Measurements from ENCODE around the gene RAB14. TPM values are rescaled to one million over a fixed set of nuclear protein-coding genes. Genes with fewer than 3 reads are reported as not detected.

RAB14 gene
- total and polyA plus RNA-seq, 2 experiments from 2014 or later, result 22.8 to 31.0 TPM

DNA sequence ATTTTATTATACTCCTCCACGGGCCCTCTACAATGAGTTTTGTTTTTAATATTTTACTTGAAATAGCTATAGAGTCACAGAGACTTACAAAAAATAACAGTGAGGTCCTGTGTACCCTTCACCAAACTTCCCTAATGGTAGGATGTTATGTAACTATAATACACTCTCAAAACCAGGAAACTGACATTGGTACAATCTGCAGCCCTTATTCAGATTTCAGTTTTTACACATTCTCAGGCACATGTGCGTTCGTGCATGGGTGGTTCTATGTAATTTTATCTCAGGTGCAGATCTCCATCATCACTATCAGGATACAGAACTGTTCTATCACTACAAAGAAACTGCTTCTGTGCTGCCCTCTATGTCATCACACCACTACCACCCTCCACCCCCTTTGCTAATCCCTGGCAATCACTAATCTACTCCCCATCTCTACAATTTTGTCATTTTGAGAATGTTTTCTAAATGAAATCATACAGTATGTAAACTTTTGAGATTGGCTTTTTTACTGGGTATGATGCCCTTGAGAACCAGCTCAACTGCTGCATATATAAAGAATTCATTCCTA, 16.4 kb downstream of the RAB14 start:
- H3K9me2 ChIP-seq (ENCODE audit: insufficient read depth), result no peaks in the 10 kb centered on the region
- no peaks in the 10 kb centered on the region for H3K27me3 Mint-ChIP-seq (ENCODE audit: insufficient read depth, low read depth, poor library complexity)
- H2AFZ ChIP-seq, result no peak overlapping the region
- H3K4me1 Mint-ChIP-seq, result peaks cover 5% of the 10 kb centered on the region; the same call in 2 of the 3 replicates
- no peaks in the 10 kb centered on the region for H3K9me3 Mint-ChIP-seq
- H3K27ac Mint-ChIP-seq, result no peak overlapping the region
- H3K36me3 ChIP-seq (ENCODE audit: insufficient read depth), result 0 out of 2 replicates have a peak, but pooled peaks cover 2% of the 10 kb centered on the region
- no peak for ATAC-seq
- no peak for TF ChIP-seq NANOG (IDR thresholded peaks at IDR 0.05; ENCODE audit: borderline replicate concordance)
- no peak overlapping the region for H3K27ac ChIP-seq (ENCODE audit: low read depth)
- H3K27me3 ChIP-seq (ENCODE audit: insufficient read depth), result no peaks in the 10 kb centered on the region
- peaks cover 9% of the 10 kb centered on the region; the same call in 1 of the 2 replicates for H4K20me1 ChIP-seq (replicated peaks; ENCODE audit: insufficient read depth)
- H3K36me3 Mint-ChIP-seq (ENCODE audit: low read depth), result peaks cover 17% of the 10 kb centered on the region; the same call in 2 of the 3 replicates
- no peak for DNase-seq (ENCODE audit: low spot score)
- H3F3A ChIP-seq (replicated peaks; ENCODE audit: low read depth), result no peaks in the 10 kb centered on the region
- H3K4me2 ChIP-seq, result no peak overlapping the region
- no peaks in the 10 kb centered on the region for H3K4me1 ChIP-seq (ENCODE audit: insufficient read depth)
- H3K79me2 ChIP-seq (replicated peaks; ENCODE audit: insufficient read depth), result peaks cover 40% of the 10 kb centered on the region
- H3K4me3 ChIP-seq, result no peak overlapping the region
- no peak overlapping the region for H3K4me3 Mint-ChIP-seq

- no peaks in the 10 kb centered on the region for H3K9me2 ChIP-seq (ENCODE audit: insufficient read depth)
- H3K4me2 ChIP-seq, result no peak overlapping the region
- H3K4me3 ChIP-seq, result no peak overlapping the region
- peaks cover 17% of the 10 kb centered on the region; the same call in 2 of the 3 replicates for H3K36me3 Mint-ChIP-seq (ENCODE audit: low read depth)
- H3K27me3 ChIP-seq (ENCODE audit: insufficient read depth), result no peaks in the 10 kb centered on the region
- H3K4me1 Mint-ChIP-seq, result peaks cover 5% of the 10 kb centered on the region; the same call in 2 of the 3 replicates
- no peaks in the 10 kb centered on the region for H3K4me1 ChIP-seq (ENCODE audit: insufficient read depth)
- peak overlapping the region; percentile 79; the same call in 1 of the 2 replicates for H3K27ac Mint-ChIP-seq
- no peaks in the 10 kb centered on the region for H3K9me3 Mint-ChIP-seq
- peaks cover 32% of the 10 kb centered on the region for H3K79me2 ChIP-seq (replicated peaks; ENCODE audit: insufficient read depth)
- no peak for DNase-seq (ENCODE audit: low spot score)
- TF ChIP-seq REST (IDR thresholded peaks at IDR 0.05; ENCODE audit: unreplicated experiment), result no peak
- TF ChIP-seq CTCF (conservative IDR thresholded peaks at IDR 0.05; ENCODE audit: low read depth in 2 of 2), result no peak
- no peak for TF ChIP-seq POLR2AphosphoS5 (IDR thresholded peaks at IDR 0.05; ENCODE audit: low read depth)
- TF ChIP-seq EZH2 (IDR thresholded peaks at IDR 0.05; ENCODE audit: low read depth, unreplicated experiment), result no peak
- no peak for TF ChIP-seq EZH2phosphoT487 (IDR thresholded peaks at IDR 0.05; ENCODE audit: unreplicated experiment)
- TF ChIP-seq ZNF331 (CRISPR knock-in tag; IDR thresholded peaks at IDR 0.05; ENCODE audit: low read depth), result no peak
- no peak for TF ChIP-seq JUNB (IDR thresholded peaks at IDR 0.05; ENCODE audit: unreplicated experiment)
- TF ChIP-seq, protein P1, sequence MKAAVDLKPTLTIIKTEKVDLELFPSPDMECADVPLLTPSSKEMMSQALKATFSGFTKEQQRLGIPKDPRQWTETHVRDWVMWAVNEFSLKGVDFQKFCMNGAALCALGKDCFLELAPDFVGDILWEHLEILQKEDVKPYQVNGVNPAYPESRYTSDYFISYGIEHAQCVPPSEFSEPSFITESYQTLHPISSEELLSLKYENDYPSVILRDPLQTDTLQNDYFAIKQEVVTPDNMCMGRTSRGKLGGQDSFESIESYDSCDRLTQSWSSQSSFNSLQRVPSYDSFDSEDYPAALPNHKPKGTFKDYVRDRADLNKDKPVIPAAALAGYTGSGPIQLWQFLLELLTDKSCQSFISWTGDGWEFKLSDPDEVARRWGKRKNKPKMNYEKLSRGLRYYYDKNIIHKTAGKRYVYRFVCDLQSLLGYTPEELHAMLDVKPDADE (IDR thresholded peaks at IDR 0.05), result no peak
- no peak for TF ChIP-seq CREB1 (CRISPR knock-in tag; IDR thresholded peaks at IDR 0.05; ENCODE audit: low read depth)
- TF ChIP-seq STAT1 (IDR thresholded peaks at IDR 0.05; ENCODE audit: unreplicated experiment), result no peak
- TF ChIP-seq ZNF114 (CRISPR knock-in tag; IDR thresholded peaks at IDR 0.05), result no peak
- no peak for ATAC-seq
- no peak overlapping the region for H3K27ac ChIP-seq (ENCODE audit: low read depth)
- H3K36me3 ChIP-seq (ENCODE audit: insufficient read depth), result 0 out of 2 replicates have a peak, but pooled peaks cover 2% of the 10 kb centered on the region
- peaks cover 9% of the 10 kb centered on the region; the same call in 1 of the 2 replicates for H4K20me1 ChIP-seq (replicated peaks; ENCODE audit: insufficient read depth)
- H2AFZ ChIP-seq, result no peak overlapping the region
- H3F3A ChIP-seq (replicated peaks; ENCODE audit: low read depth), result no peaks in the 10 kb centered on the region
- no peaks in the 10 kb centered on the region for H3K27me3 Mint-ChIP-seq (ENCODE audit: insufficient read depth, low read depth, poor library complexity)
- H3K4me3 Mint-ChIP-seq, result no peak overlapping the region
These were observed 17.2 kb downstream of the RAB14 start for GRCh38 chr9:121184463-121184862.
